BLaER1 treated with 17β-estradiol and CSF1 and Interleukin-3, amounts not matched to agents 10 nM and 100 nM (cell line): ENCODE results near the gene PTP4A2.

Source experiments
- H3K27ac ChIP-seq, 11 experiments: shearing (Covaris generic); formaldehyde crosslinking; 2 replicates each; pipeline ENCODE4 v1.8.1; 2022
- H3K27me3 ChIP-seq, 11 experiments: shearing (Covaris generic); formaldehyde crosslinking; 2 replicates each; pipeline ENCODE4 v1.8.1; 2022
- H3K36me3 ChIP-seq, 11 experiments: shearing (Covaris generic); formaldehyde crosslinking; 2 replicates each; pipeline ENCODE4 v1.8.1; 2022
- H3K4me1 ChIP-seq, 10 experiments: shearing (Covaris generic); formaldehyde crosslinking; 2 replicates each; pipeline ENCODE4 v1.8.1; 2022
- H3K4me2 ChIP-seq, 11 experiments: shearing (Covaris generic); formaldehyde crosslinking; 2 replicates each; pipeline ENCODE4 v1.8.1; 2022
- H3K4me3 ChIP-seq, 10 experiments: shearing (Covaris generic); formaldehyde crosslinking; 2 replicates each; pipeline ENCODE4 v1.8.1; 2022
- H3K9ac ChIP-seq, 11 experiments: shearing (Covaris generic); formaldehyde crosslinking; 2 replicates each; pipeline ENCODE4 v1.8.1; 2022
- H3K9me3 ChIP-seq, 11 experiments: shearing (Covaris generic); formaldehyde crosslinking; replicated peaks in 1 of 11; 2 replicates each; pipeline ENCODE4 v1.8.1; 2022
- H4K20me1 ChIP-seq, 11 experiments: shearing (Covaris generic); formaldehyde crosslinking; 2 replicates each; pipeline ENCODE4 v1.8.1; 2022
- Cebpa-rat ChIP-seq, 11 experiments: shearing (Covaris generic); IDR thresholded peaks; 2 replicates each; pipeline ENCODE4 v1.8.1; 2022

PTP4A2 gene

GRCh38 chr1:31923901-31924535, 14.2 kb downstream of the PTP4A2 start:
- no peaks in the 10 kb centered on the region for H3K27me3 ChIP-seq
- H3K4me2 ChIP-seq: peak overlapping the region in 2 of 11 experiments; percentile 90 to 99; a peak in 6 of 22 replicates
- peaks cover 76 to 100% (median 98%) of the 10 kb centered on the region in 11 experiments for H4K20me1 ChIP-seq
- H3K27ac ChIP-seq: peak overlapping the region in 1 of 11 experiments; percentile 59; a peak in 1 of 22 replicates
- H3K4me1 ChIP-seq: peaks cover 43 to 94% (median 68%) of the 10 kb centered on the region in 10 experiments
- no peak for TF ChIP-seq Cebpa-rat (IDR thresholded peaks at IDR 0.05)
- H3K36me3 ChIP-seq: peaks cover 17 to 71% (median 37%) of the 10 kb centered on the region in 11 experiments; a peak in 21 of 22 replicates
- no peak overlapping the region for H3K4me3 ChIP-seq
- 0 out of 22 replicates have a peak, but pooled peaks cover 0 to 5% (median 0%) of the 10 kb centered on the region in 11 experiments for H3K9me3 ChIP-seq
- peak overlapping the region in 1 of 11 experiments; percentile 46; a peak in 1 of 22 replicates for H3K9ac ChIP-seq

GRCh38 chr1:31920956-31921355, 17.2 kb downstream of the PTP4A2 start:
- peaks cover 15 to 77% (median 41%) of the 10 kb centered on the region in 10 experiments; a peak in 19 of 20 replicates for H3K4me1 ChIP-seq
- peaks cover 65 to 100% (median 96%) of the 10 kb centered on the region in 11 experiments for H4K20me1 ChIP-seq
- H3K27me3 ChIP-seq: no peaks in the 10 kb centered on the region
- peaks cover 44 to 87% (median 64%) of the 10 kb centered on the region in 11 experiments for H3K36me3 ChIP-seq
- H3K4me2 ChIP-seq: peak overlapping the region in 6 of 11 experiments; percentile 2 to 83 (median 64); a peak in 9 of 22 replicates
- peak overlapping the region in 8 of 11 experiments; percentile 1 to 82 (median 70); a peak in 13 of 22 replicates for H3K27ac ChIP-seq
- no peak overlapping the region for H3K4me3 ChIP-seq
- H3K9me3 ChIP-seq: 0 out of 22 replicates have a peak, but pooled peaks cover 0 to 5% (median 0%) of the 10 kb centered on the region in 11 experiments
- peak in 1 of 11 experiments; percentile 41; a peak in 1 of 22 replicates for TF ChIP-seq Cebpa-rat (IDR thresholded peaks at IDR 0.05)
- H3K9ac ChIP-seq: peak overlapping the region in 5 of 11 experiments; percentile 4 to 67 (median 47); a peak in 8 of 22 replicates

GRCh38 chr1:31919591-31919990, 18.6 kb downstream of the PTP4A2 start:
- TF ChIP-seq Cebpa-rat (IDR thresholded peaks at IDR 0.05): no peak
- H3K27ac ChIP-seq: no peak overlapping the region
- H3K9me3 ChIP-seq: 0 out of 22 replicates have a peak, but pooled peaks cover 0 to 5% (median 0%) of the 10 kb centered on the region in 11 experiments
- no peak overlapping the region; a peak in 1 of 22 replicates for H3K4me2 ChIP-seq
- peaks cover 4 to 67% (median 29%) of the 10 kb centered on the region in 10 experiments; a peak in 16 of 20 replicates for H3K4me1 ChIP-seq
- H3K27me3 ChIP-seq: no peaks in the 10 kb centered on the region
- peaks cover 58 to 90% (median 72%) of the 10 kb centered on the region in 11 experiments for H3K36me3 ChIP-seq
- peaks cover 52 to 100% (median 95%) of the 10 kb centered on the region in 11 experiments for H4K20me1 ChIP-seq
- no peak overlapping the region for H3K9ac ChIP-seq
- no peak overlapping the region for H3K4me3 ChIP-seq

GRCh38 chr1:31915438-31915837, 22.7 kb downstream of the PTP4A2 start:
- peaks cover 20 to 64% (median 27%) of the 10 kb centered on the region in 10 experiments for H3K4me1 ChIP-seq
- H3K9me3 ChIP-seq: peaks cover 0 to 12% (median 0%) of the 10 kb centered on the region in 11 experiments; a peak in 3 of 22 replicates
- TF ChIP-seq Cebpa-rat (IDR thresholded peaks at IDR 0.05): no peak
- peaks cover 85 to 97% (median 93%) of the 10 kb centered on the region in 11 experiments for H3K36me3 ChIP-seq
- no peak overlapping the region for H3K4me2 ChIP-seq
- no peaks in the 10 kb centered on the region for H3K27me3 ChIP-seq
- peaks cover 27 to 100% (median 92%) of the 10 kb centered on the region in 11 experiments for H4K20me1 ChIP-seq
- no peak overlapping the region for H3K4me3 ChIP-seq
- no peak overlapping the region for H3K9ac ChIP-seq
- no peak overlapping the region for H3K27ac ChIP-seq

GRCh38 chr1:31913968-31914367, 24.2 kb downstream of the PTP4A2 start:
- Histone ChIP-seq H3K4me1 (peaks cover 20 to 55% (median 27%) of the 10 kb centered on the region in 10 experiments), H3K9ac (no peak overlapping the region), H3K4me2 (peak overlapping the region in 1 of 11 experiments; percentile 26; a peak in 2 of 22 replicates), H4K20me1 (peaks cover 16 to 100% (median 83%) of the 10 kb centered on the region in 11 experiments; a peak in 21 of 22 replicates), H3K4me3 (no peak overlapping the region), H3K27ac (no peak overlapping the region), H3K27me3 (no peaks in the 10 kb centered on the region), H3K9me3 (peaks cover 0 to 12% (median 0%) of the 10 kb centered on the region in 11 experiments; a peak in 3 of 22 replicates), H3K36me3 (peaks cover 93 to 100% (median 100%) of the 10 kb centered on the region in 11 experiments)
- no peak for TF ChIP-seq Cebpa-rat (IDR thresholded peaks at IDR 0.05)

- Histone ChIP-seq H3K4me2 (peak overlapping the region in 4 of 11 experiments; percentile 47 to 54 (median 50); a peak in 6 of 22 replicates), H4K20me1 (peaks cover 5 to 98% (median 72%) of the 10 kb centered on the region in 11 experiments; a peak in 20 of 22 replicates), H3K27me3 (no peaks in the 10 kb centered on the region), H3K9ac (no peak overlapping the region), H3K36me3 (peaks cover 92 to 100% (median 98%) of the 10 kb centered on the region in 11 experiments), H3K4me3 (no peak overlapping the region), H3K27ac (0 out of 22 replicates have a peak overlapping the region, but pooled peaks of 1 of the 11 experiments have one; percentile 1), H3K9me3 (peaks cover 0 to 12% (median 0%) of the 10 kb centered on the region in 11 experiments; a peak in 3 of 22 replicates), H3K4me1 (peaks cover 20 to 46% (median 27%) of the 10 kb centered on the region in 10 experiments)
- no peak for TF ChIP-seq Cebpa-rat (IDR thresholded peaks at IDR 0.05)
Measured at GRCh38 chr1:31912839-31913239, 25.3 kb downstream of the PTP4A2 start.

GRCh38 chr1:31911994-31912780, 26.0 kb downstream of the PTP4A2 start:
- H3K27me3 ChIP-seq: no peaks in the 10 kb centered on the region
- H3K4me3 ChIP-seq: no peak overlapping the region
- peaks cover 20 to 51% (median 27%) of the 10 kb centered on the region in 10 experiments for H3K4me1 ChIP-seq
- H3K9ac ChIP-seq: no peak overlapping the region
- H3K36me3 ChIP-seq: peaks cover 92 to 100% (median 98%) of the 10 kb centered on the region in 11 experiments
- H4K20me1 ChIP-seq: peaks cover 0 to 97% (median 66%) of the 10 kb centered on the region in 11 experiments; a peak in 19 of 22 replicates
- peak overlapping the region in 9 of 11 experiments; percentile 4 to 54 (median 47); a peak in 12 of 22 replicates for H3K4me2 ChIP-seq
- TF ChIP-seq Cebpa-rat (IDR thresholded peaks at IDR 0.05): no peak
- H3K27ac ChIP-seq: peak overlapping the region in 5 of 11 experiments; percentile 28 to 64 (median 49); a peak in 3 of 22 replicates
- H3K9me3 ChIP-seq: peaks cover 0 to 12% (median 0%) of the 10 kb centered on the region in 11 experiments; a peak in 3 of 22 replicates

GRCh38 chr1:31910933-31911332, 27.2 kb downstream of the PTP4A2 start:
- H3K9ac ChIP-seq: peak overlapping the region in 1 of 11 experiments; percentile 19; a peak in 1 of 22 replicates
- peaks cover 0 to 12% (median 0%) of the 10 kb centered on the region in 11 experiments; a peak in 3 of 22 replicates for H3K9me3 ChIP-seq
- peak overlapping the region in 8 of 11 experiments; percentile 25 to 54 (median 48); a peak in 14 of 22 replicates for H3K4me2 ChIP-seq
- H3K27me3 ChIP-seq: no peaks in the 10 kb centered on the region
- H3K27ac ChIP-seq: peak overlapping the region in 8 of 11 experiments; percentile 4 to 67 (median 50); a peak in 14 of 22 replicates
- TF ChIP-seq Cebpa-rat (IDR thresholded peaks at IDR 0.05): peak in 5 of 11 experiments; percentile 29 to 72 (median 63); a peak in 5 of 22 replicates
- H3K4me3 ChIP-seq: no peak overlapping the region
- peaks cover 94 to 100% (median 98%) of the 10 kb centered on the region in 11 experiments for H3K36me3 ChIP-seq
- H3K4me1 ChIP-seq: peaks cover 20 to 60% (median 27%) of the 10 kb centered on the region in 10 experiments
- peaks cover 2 to 97% (median 56%) of the 10 kb centered on the region in 11 experiments; a peak in 18 of 22 replicates for H4K20me1 ChIP-seq
